GM10248 (cell line): ENCODE results near the gene TSEN15.

Experiments
- CTCF ChIA-PET: fragments of 300-600 bp; sonication (Branson Sonifier 250); formaldehyde crosslinking; extraction: SDS; loops from one replicate; lab custom pipeline; 2021; ENCODE audit warnings: antibody characterized with exemption; lab: Yijun Ruan, JAX
- POLR2A ChIA-PET: fragments of 350-650 bp; sonication (Branson Sonifier 250); formaldehyde crosslinking; extraction: SDS; loops from one replicate; lab custom pipeline; 2020; ENCODE audit warnings: antibody characterized with exemption; lab: Yijun Ruan, JAX
- DNase-seq: peaks from one replicate; pipeline ENCODE4 v3.0.0; 2012; ENCODE audit errors: extremely low spot score
- TF ChIP-seq, protein P1 (sequence below): IDR thresholded peaks from 2 replicates; pipeline ENCODE4 v1.5.1; 2012; ENCODE audit warnings: mild to moderate bottlenecking, low read depth; ENCODE audit errors: extremely low read depth, missing control alignments, control extremely low read depth

Gene TSEN15

GRCh38 chr1:184053881-184054280 is 2.4 kb downstream of the TSEN15 start:
- TF ChIP-seq, protein P1, sequence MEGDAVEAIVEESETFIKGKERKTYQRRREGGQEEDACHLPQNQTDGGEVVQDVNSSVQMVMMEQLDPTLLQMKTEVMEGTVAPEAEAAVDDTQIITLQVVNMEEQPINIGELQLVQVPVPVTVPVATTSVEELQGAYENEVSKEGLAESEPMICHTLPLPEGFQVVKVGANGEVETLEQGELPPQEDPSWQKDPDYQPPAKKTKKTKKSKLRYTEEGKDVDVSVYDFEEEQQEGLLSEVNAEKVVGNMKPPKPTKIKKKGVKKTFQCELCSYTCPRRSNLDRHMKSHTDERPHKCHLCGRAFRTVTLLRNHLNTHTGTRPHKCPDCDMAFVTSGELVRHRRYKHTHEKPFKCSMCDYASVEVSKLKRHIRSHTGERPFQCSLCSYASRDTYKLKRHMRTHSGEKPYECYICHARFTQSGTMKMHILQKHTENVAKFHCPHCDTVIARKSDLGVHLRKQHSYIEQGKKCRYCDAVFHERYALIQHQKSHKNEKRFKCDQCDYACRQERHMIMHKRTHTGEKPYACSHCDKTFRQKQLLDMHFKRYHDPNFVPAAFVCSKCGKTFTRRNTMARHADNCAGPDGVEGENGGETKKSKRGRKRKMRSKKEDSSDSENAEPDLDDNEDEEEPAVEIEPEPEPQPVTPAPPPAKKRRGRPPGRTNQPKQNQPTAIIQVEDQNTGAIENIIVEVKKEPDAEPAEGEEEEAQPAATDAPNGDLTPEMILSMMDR, result no peak
- no peak for DNase-seq
- ChIA-PET POLR2A (no interaction called here), CTCF (no interaction called here)

DNA sequence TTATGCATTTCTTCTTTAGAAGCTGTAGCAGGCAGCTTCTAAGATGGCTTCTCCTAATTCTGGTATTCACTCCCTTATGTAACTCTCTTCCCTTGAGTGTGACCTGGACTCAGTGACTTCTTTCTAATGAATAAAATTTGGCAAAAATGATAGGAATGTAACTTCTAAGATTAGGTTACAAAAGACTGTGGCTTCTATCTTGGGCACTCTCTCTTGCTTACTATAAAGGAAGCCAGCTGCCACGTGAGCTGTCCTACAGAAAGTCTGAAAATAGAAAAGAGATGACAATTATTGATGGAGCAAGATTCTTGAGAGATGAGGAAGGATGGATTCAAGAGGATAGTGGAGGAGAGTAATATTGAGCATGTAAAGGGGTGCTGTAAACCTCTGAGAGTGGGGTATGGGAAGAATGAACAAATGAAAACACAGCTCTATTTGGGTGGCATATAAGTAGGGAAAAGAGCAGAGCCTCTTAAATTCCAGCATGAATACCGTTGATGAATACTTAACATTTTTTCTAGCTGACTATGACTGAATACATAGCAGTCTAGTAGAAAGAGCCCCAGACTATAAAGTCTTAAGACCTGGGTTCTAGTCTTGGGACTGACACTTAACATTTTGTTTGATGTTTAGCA is 5.5 kb downstream of the TSEN15 start:
- TF ChIP-seq, protein P1, result no peak
- ChIA-PET CTCF (no interaction called here), POLR2A (no interaction called here)
- no peak for DNase-seq

DNA sequence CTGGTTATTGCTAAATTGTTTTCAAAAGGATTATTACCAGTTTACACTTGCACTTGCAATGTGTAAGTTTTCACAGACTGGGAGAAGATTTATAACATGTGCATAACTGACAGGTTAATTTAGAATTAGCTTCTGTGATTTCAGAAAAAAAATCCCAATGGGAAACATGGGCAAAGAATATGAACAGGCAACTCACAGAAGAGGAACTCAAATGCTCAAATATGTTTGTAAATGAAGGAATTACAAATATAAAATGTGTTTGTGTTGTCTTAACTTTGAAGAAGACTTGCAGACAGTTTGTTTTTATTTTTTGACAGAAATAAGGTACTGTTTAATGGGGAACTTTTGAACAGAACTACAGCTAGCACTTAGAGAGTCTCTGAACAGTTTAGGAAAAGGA is 8.4 kb downstream of the TSEN15 start:
- ChIA-PET CTCF (interaction anchor here (1.8 kb wide), 1 partner anchor 9 kb away, joined by 4 read pairs; no protein-coding TSS in a partner anchor), POLR2A (no interaction called here)
- TF ChIP-seq, protein P1, result no peak
- no peak for DNase-seq

GRCh38 chr1:184060316-184060715 is 8.8 kb downstream of the TSEN15 start:
- POLR2A ChIA-PET, result no interaction called here
- DNase-seq, result no peak
- TF ChIP-seq, protein P1, result no peak
- CTCF ChIA-PET, result interaction anchor here (1.8 kb wide), 1 partner anchor 9 kb away, joined by 4 read pairs; no protein-coding TSS in a partner anchor

DNA sequence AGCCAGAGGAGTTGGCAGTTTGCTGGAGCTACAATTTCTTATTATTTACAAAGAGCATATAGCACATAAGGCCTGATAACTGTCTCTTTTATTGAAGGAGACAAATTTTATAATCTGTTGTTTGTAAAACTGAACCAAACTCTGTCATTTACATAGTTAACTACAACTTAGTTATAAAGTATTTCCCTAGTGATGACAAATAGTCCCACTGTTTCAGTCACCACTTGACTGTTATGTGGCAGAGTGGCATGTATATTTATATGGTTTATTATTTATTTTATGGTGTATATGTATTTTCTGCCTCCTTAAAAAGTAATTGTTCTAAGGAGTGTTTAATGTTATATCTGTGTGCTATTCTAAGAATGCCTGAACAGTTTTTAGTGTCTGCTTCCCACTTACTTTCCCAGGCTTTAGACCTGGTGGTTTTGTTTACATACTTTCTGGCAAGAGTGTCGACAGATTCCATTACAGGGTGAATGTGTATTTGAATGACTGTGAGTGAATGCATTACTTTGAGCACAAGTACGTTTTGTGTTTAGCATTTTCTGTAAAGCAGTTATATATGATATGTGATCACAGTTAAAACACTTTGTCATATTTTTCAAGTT is 10.0 kb downstream of the TSEN15 start:
- ChIA-PET CTCF (interaction anchor here (1.5 kb wide), 1 partner anchor 10 kb away, joined by 3 read pairs; the partner anchor contains the start of gene TSEN15), POLR2A (no interaction called here)
- TF ChIP-seq, protein P1, result no peak
- no peak for DNase-seq

DNA sequence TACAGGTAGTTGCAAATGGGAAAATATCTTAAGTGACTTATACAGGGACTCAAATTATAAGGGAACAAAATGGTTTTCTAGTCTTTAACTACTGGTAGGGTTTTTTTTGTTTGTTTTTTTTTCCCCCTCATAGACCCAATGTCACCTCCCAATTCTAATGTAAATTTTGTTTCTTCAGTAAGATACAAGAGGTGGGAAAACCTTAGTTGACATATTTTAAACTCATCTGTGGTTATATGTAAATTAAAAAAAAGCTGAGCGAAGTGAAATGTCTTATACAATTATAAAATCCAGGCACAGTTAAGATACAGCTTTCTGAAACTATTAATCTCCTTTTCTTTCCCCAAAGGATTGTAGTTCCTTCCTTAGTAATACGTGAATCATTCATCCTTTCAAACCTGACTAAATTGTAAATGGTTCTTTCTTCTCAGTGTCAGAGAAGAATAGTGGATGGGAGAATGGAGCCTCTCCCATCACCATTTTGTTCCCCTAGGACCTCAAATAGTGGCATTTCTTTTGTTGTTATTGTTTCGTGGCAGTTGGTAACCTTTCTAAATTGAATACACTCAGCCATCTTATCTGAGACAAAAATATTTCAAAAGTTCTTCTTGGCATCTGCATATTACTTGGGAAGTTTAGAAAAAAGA is 11.2 kb downstream of the TSEN15 start:
- ChIA-PET POLR2A (no interaction called here), CTCF (interaction anchor here (1.1 to 1.5 kb wide), 4 partner anchors 8 to 14 kb away, joined by 3 read pairs; partner anchors contain the start of gene TSEN15)
- no peak for DNase-seq
- TF ChIP-seq, protein P1, result no peak
